HG02610 (cell line): ENCODE results near the gene CEACAM16.
"Not testable (repeated sequence)": the region's sequence is repeated elsewhere in the genome, so short reads cannot be mapped to it uniquely, and the experiment has no call there.

Experiments used
- ATAC-seq: cut with Tn5 transposase; IDR thresholded peaks from one replicate; pipeline ENCODE4 v1.9.1; 2021; ENCODE audit warnings: mild to moderate bottlenecking, moderate library complexity; ENCODE audit not compliant: unreplicated experiment

Gene CEACAM16

GRCh38 chr19:44702551-44703176 is 3.7 kb downstream of the CEACAM16 start:
- no peak for ATAC-seq

GRCh38 chr19:44703336-44704078 is 4.6 kb downstream of the CEACAM16 start:
- ATAC-seq: no peak

GRCh38 chr19:44704982-44705381 is 6.0 kb downstream of the CEACAM16 start:
- ATAC-seq: no peak

- ATAC-seq: no peak
Observed at GRCh38 chr19:44705502-44706010, 6.6 kb downstream of the CEACAM16 start.

- no peak for ATAC-seq
Observed at GRCh38 chr19:44706506-44707236, 7.7 kb downstream of the CEACAM16 start.

GRCh38 chr19:44707794-44708193 is 8.8 kb downstream of the CEACAM16 start:
- no peak for ATAC-seq

GRCh38 chr19:44708940-44709339 is 10.0 kb downstream of the CEACAM16 start:
- no peak for ATAC-seq

- ATAC-seq: not testable (repeated sequence)
Observed at GRCh38 chr19:44709434-44710266, 10.7 kb downstream of the CEACAM16 start.

GRCh38 chr19:44710483-44710882 is 11.5 kb downstream of the CEACAM16 start:
- ATAC-seq: no peak

- ATAC-seq: no peak
Observed at GRCh38 chr19:44712864-44713515, 14.0 kb downstream of the CEACAM16 start.

- ATAC-seq: no peak
Observed at GRCh38 chr19:44714597-44715169, 15.7 kb downstream of the CEACAM16 start.

- ATAC-seq: no peak
Observed at GRCh38 chr19:44717603-44718002, 18.7 kb downstream of the CEACAM16 start.

- ATAC-seq: no peak
Observed at GRCh38 chr19:44718441-44719261, 19.7 kb downstream of the CEACAM16 start.

- ATAC-seq: no peak
Observed at GRCh38 chr19:44719262-44719701, 20.3 kb downstream of the CEACAM16 start.

GRCh38 chr19:44720396-44720795 is 21.4 kb downstream of the CEACAM16 start:
- ATAC-seq: not testable (repeated sequence)

- ATAC-seq: no peak
Observed at GRCh38 chr19:44720945-44721344, 22.0 kb downstream of the CEACAM16 start.

- not testable (repeated sequence) for ATAC-seq
Observed at GRCh38 chr19:44721369-44721768, 22.4 kb downstream of the CEACAM16 start.

GRCh38 chr19:44722131-44723121 is 23.5 kb downstream of the CEACAM16 start:
- ATAC-seq: no peak
